HG03045 (cell line): ENCODE data around the gene AIG1.
"Not testable (repeated sequence)": the region's sequence is repeated elsewhere in the genome, so short reads cannot be mapped to it uniquely, and the experiment has no call there.

Experiments
- ATAC-seq: cut with Tn5 transposase; IDR thresholded peaks from one replicate; pipeline ENCODE4 v1.9.1; 2021; ENCODE audit warnings: mild to moderate bottlenecking, moderate library complexity; ENCODE audit not compliant: unreplicated experiment

AIG1 gene

GRCh38 chr6:143307760-143308159 lies 247.1 kb downstream of the AIG1 start:
- not testable (repeated sequence) for ATAC-seq

- ATAC-seq: no peak
These were observed 252.5 kb downstream of the AIG1 start for GRCh38 chr6:143313163-143313562.

- ATAC-seq: no peak
These were observed 260.9 kb downstream of the AIG1 start for GRCh38 chr6:143321491-143322086.

- no peak for ATAC-seq
These were observed 261.7 kb downstream of the AIG1 start for GRCh38 chr6:143322386-143322785.

- ATAC-seq: no peak
These were observed 263.2 kb downstream of the AIG1 start for GRCh38 chr6:143323729-143324470.

DNA sequence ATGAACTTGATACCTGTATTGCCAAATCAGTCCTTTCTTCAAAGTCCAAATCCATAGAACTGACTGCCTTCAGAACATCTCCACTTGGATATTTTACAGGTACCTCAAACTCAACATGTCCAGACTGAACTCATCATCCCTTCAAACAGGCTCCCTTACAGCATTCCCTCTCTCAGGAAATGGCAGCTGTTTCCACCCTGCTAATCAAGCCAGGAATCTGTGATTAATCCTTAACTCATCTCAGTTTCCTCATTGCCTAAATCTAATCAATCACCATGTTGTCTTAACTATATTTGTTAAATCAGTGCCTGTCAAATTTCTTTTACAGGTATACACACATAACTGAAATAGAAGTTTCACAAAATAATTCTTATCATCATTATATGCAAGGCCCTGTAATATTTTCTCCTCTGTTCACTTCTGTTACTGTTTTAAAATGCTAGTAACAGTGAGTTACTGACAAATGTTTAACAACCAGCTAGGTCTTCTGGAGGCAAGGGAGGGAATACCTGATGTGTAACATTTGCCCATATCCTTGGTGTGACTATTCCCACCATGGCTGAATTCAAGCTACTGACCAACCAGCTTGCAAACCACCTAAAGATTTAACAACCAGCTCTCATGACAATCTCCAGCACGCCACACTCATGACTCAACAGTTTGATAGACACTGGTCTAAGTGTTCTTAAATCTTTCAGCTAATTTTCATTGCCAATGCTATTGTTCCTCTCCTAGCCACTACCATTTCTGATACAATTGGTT lies 264.9 kb downstream of the AIG1 start:
- no peak for ATAC-seq

DNA sequence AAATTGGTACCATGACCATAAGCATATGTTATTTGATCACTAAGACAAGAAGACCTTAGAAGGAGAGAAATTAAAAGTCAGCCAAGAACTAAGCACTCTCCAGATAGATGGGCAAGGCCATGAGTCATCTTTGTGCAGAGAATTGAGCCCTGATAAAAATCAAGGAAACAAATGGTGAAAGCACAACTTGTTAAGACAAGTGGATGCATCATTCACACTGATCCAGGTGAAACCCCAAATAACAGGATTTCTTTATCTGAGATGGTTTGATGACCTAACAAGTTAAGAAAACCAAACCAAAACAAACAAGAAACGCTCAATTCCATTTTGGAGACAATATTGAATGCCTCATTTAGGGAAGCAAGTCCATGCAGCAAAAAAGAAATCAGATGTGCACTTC lies 268.2 kb downstream of the AIG1 start:
- ATAC-seq: no peak

DNA sequence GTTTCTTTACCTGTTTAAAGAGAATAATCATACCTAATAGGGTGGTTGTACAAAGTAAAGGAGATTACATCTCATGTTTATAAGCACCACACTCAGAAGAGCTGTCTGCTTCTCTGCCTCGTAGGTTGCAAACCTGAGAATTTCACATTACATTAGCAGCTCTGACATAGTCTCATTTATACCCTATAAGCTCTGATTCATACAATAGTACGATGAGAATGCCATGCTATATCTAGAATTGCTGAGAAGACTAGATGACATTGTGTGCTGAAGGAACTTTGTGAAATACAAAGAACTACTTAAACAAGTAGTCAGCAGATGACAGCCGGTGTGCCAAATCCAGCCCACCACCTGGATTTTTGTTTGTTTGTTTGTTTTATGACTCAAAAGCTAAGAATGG lies 268.6 kb downstream of the AIG1 start:
- ATAC-seq: no peak

- no peak for ATAC-seq
These were observed 270.7 kb downstream of the AIG1 start for GRCh38 chr6:143331362-143331761.

DNA sequence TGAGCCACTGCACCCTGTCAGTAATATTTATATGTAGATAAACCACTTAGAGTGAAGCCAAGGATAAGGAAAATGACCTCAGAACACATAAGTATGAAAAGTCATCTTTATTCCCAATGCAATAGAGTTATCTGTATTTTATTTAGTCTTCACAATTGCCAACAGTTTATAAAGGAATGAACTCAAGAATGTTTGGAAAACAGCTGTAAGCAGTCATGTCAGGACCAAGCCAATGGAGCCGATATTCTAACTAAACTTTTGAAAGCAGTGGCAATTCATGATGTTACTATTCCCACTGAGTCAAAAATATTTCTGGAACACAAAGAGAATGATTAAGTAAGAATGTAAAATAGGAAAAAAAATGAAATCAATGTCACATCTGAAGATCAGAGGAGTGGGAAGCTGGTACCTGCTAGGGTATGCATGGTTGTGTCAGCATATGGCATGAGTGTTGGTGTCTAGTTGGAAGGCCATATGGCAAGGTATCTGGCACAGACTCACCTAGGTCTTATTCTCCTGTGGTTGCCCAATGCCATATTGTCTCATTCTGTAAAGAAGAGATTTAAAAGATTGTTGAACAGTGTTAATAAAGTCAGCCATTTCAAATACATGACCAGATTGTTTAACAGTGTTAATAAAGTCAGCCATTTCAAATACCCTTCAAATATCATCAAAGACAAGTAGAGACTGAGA lies 271.6 kb downstream of the AIG1 start:
- no peak for ATAC-seq

GRCh38 chr6:143333081-143333480 lies 272.4 kb downstream of the AIG1 start:
- no peak for ATAC-seq

DNA sequence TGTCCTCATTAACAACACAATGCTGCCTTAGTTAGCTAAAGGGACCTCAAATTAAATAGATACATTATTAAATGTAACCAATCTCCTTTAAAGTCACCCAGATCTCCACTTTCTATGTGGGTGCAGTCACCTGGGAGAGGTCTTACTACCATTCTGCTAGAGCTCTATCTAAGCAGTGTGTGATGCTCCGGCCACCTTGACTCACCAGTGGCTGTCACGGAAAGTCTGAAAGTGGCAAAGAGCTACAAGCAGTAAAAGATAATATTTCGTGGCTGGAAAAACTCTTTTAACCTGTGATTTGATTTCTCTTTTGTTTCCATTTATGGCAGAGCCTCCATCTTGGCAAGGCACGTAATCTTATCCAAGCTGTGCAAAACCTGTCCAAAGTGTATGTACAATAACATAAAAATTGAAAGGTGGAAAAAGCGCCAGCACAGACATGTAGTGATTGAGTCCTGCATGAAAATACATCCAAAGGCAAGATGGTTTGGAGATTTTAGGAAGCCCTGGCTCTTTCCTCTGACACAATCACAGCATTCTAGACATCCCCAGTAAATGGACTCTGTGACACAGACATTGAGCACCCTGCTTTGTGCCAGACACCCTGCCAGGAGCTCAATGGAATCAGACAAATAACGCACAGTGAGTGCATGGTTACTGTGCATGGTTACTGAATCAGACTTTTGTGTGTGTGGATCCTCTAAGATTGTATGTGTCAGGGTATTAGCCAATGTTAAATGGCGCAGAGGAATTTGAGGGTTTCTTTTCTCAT lies 273.2 kb downstream of the AIG1 start:
- no peak for ATAC-seq

GRCh38 chr6:143335865-143336264 lies 275.2 kb downstream of the AIG1 start:
- ATAC-seq: no peak

DNA sequence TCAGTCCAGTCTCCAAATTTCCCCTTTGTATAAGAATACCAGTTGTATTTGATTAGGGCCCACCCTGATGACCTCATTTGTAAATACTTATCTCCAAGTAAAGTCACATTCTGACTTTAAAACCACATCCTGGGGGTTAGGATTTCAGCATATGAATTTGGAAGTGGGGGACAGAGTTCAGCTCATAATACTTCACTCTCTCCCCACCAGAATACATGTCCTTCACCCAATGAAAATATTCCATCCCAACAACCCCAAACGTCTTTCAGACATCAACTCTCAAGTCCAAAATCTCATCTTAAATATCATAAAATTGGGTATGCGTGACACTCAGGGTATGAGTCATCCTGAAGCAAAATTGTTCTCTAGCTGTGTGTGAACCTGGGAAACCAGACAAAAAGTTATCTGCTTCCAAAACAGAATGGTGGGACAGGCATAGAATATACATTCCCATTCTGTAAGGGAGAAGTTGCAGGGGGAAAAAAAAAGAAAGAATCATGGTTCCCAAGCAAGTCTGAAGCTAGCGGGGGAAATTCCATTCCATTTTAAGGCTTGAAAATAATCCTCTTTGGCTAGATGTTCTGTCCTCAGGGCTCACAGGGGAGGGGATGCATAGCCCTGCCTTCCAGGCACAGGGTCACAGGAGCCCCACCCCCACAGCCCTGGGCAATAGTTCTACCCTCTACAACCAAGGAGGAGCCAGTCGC lies 275.9 kb downstream of the AIG1 start:
- ATAC-seq: no peak

DNA sequence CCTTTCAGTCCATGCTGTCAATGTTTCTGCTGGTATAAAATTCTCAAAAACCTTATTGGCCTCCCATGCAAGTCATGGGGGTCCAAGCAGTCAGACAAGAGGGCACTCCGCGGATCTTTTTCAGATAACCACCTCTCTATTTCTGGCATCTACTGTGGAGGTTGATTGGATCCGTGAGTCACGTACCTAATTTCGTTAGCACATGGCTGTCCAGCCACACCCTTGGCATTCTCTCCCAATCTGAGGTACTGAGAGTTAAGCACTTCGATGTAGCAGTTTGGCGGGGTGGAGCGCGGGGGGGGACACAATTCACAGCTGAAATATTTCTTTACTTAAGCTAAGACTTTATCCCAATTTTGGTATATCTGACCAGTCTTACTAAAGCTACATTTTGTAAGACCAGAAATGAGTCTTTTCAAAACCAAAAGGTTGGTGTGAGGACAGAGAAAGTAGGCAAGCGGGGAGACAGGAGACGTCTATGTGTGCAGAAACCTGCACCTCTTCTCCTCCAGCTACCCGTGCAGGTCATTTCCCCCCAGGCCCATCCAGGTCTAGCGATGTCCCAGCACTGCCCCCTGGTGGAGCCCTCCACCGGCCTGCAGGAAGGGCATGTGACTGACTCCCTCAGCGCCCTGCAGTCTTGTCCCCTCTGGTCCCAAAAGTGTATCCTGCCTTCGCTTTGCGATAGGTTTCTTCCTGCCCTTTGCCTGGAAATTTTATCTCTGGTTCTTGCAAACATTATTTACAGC lies 276.7 kb downstream of the AIG1 start:
- ATAC-seq: no peak

DNA sequence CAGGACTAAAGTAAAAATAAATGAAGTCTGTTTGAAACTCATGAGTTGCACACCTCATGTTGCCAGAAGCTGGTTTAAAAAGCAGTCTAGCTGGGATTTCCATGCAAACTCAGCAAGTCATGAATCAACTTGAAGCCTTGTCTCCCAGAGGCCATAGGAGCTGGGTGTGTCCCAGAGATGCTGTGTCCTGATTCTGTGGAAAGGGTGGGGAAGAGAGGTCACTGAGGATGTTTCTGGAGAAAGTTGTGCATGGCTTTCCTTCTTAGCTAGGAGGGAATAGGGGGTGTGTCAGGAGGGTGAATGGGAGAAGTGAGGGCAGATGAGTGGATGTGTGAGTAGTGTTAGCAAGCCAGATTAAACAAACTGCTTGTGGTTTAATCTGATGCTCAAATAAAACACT lies 278.5 kb downstream of the AIG1 start:
- no peak for ATAC-seq

DNA sequence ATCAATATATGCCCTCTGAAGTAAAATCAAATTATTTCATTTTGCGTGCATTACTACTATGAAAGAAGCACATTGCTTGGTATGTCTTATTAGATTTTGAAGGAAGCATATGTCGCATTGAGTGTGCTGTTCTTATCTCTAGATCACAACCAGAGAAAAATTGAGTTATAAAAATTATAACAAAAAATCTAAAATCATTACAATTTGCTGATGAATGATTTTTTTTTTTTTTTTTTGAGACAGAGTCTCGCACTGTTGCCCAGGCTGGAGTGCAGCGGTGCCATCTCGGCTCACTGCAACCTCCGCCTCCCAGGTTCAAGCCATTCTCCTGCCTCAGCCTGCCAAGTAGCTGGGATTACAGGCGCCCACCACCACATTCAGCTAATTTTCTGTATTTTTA lies 284.8 kb downstream of the AIG1 start:
- not testable (repeated sequence) for ATAC-seq

DNA sequence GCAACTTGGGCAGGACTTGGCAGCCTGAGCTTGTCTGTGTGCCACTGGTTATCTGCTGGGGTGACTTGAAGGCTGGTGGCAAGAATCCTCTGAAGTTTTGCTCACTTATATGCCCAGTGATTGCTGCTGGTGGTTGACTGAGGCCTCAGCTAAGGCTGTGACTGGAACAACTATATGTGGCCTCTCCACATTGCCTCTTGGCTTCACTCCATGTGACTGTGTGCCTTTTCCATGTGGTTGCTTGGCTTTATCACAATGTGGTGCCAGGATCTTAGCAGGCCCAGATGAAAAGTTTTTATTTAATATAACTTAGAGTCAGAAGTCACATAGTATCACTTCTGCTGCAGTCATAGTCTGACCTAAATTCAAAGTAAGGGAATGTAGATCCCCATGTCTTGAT lies 285.3 kb downstream of the AIG1 start:
- ATAC-seq: no peak

DNA sequence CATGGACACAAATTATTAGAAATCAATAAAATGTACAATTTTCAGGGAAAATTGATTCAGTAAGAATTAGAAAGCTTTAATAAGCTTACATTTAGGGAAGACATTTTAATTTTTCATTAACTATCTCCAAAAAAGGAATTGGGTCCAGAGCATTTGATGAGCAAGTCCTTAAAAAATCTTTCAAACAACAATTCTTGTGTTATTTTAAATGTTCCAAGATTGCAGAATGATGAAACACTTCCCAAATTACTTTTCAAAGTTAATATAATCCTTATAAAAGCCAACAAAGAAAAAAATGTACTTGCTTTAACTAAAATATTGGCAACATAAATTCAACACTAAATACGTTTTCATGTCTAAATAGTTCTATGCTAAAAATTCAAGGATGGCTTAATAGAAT lies 287.8 kb downstream of the AIG1 start:
- no peak for ATAC-seq
